Smooth muscle cell (in vitro differentiated cells): ENCODE data around the gene SEPTIN11. TPM values are rescaled to one million over a fixed set of nuclear protein-coding genes. Genes with fewer than 3 reads are reported as not detected.

ENCODE experiments used
- DNase-seq: peaks from one replicate; lab custom pipeline; 2025; ENCODE audit not compliant: unreplicated experiment; lab: John Stamatoyannopoulos, UW
- H2AFZ ChIP-seq: fragments of 200-600 bp; sonication (generic); 2 replicates; pipeline ENCODE4 v1.6.0; 2016; ENCODE audit warnings: antibody characterized with exemption, low read depth, mild to moderate bottlenecking
- H3F3A ChIP-seq: fragments of 200-600 bp; sonication (generic); 2 replicates; pipeline ENCODE4 v1.6.0; 2017; ENCODE audit warnings: antibody characterized with exemption, low read depth
- H3K27ac ChIP-seq: fragments of 200-600 bp; sonication (generic); 2 replicates; pipeline ENCODE4 v1.5.1; 2016; ENCODE audit warnings: low read depth, mild to moderate bottlenecking
- H3K27me3 ChIP-seq: fragments of 200-600 bp; sonication (generic); 2 replicates; pipeline ENCODE4 v1.6.1; 2016; ENCODE audit warnings: low read depth, mild to moderate bottlenecking
- H3K36me3 ChIP-seq: fragments of 200-600 bp; sonication (generic); 2 replicates; pipeline ENCODE4 v1.5.1; 2016; ENCODE audit warnings: low read depth
- H3K4me1 ChIP-seq: fragments of 200-600 bp; sonication (generic); 2 replicates; pipeline ENCODE4 v1.5.1; 2016; ENCODE audit warnings: low read depth
- H3K4me2 ChIP-seq: fragments of 200-600 bp; sonication (generic); 2 replicates; pipeline ENCODE4 v1.6.0; 2016; ENCODE audit warnings: mild to moderate bottlenecking
- H3K4me3 ChIP-seq: fragments of 200-600 bp; sonication (generic); 2 replicates; pipeline ENCODE4 v1.5.1; 2016; ENCODE audit warnings: mild to moderate bottlenecking
- H3K79me2 ChIP-seq: fragments of 200-600 bp; sonication (generic); 2 replicates; pipeline ENCODE4 v1.6.0; 2016; ENCODE audit warnings: low read depth, mild to moderate bottlenecking
- H3K9ac ChIP-seq: fragments of 200-600 bp; sonication (generic); 2 replicates; pipeline ENCODE4 v1.6.0; 2016; ENCODE audit warnings: low read depth
- H3K9me3 ChIP-seq: fragments of 200-600 bp; sonication (generic); replicated peaks from 2 replicates; pipeline ENCODE4 v1.5.1; 2016; ENCODE audit warnings: low read depth
- H4K20me1 ChIP-seq: fragments of 200-600 bp; sonication (generic); 2 replicates; pipeline ENCODE4 v1.6.0; 2016; ENCODE audit warnings: low read depth
- CTCF ChIP-seq: fragments of 200-600 bp; sonication (generic); IDR thresholded peaks from 2 replicates; pipeline ENCODE4 v1.5.1; 2017; ENCODE audit warnings: borderline replicate concordance, mild to moderate bottlenecking, antibody characterized with exemption; ENCODE audit not compliant: insufficient read depth, poor library complexity, severe bottlenecking
- WGBS: methylation state at CpG from one replicate; pipeline ENCODE4 v1.1.7; 2016; ENCODE audit warnings: low lambda C conversion rate; 5-methylcytosine and 5-hydroxymethylcytosine counted together
- polyA plus RNA-seq: library from polyadenylated mRNA; unstranded; fragments of >200 nt; fragmentation: Nextera tagmentation; extraction: Ambion mirVana; gene quantifications from 2 replicates; pipeline ENCODE4 v1.2.1, GENCODE V29; 2016
- total RNA-seq: library from RNA; depleted of rRNA; stranded (reverse); fragments of >200 nt; gene quantifications from 2 replicates; pipeline ENCODE4 v1.2.3, GENCODE V29; 2014

SEPTIN11 gene
- total and polyA plus RNA-seq, 2 experiments from 2014 or later: 157 to 244 TPM

GRCh38 chr4:76995776-76996175 lies 46.2 kb downstream of the SEPTIN11 start:
- no peaks in the 10 kb centered on the region for H4K20me1 ChIP-seq
- no peak overlapping the region for H2AFZ ChIP-seq
- H3K9me3 ChIP-seq: no peaks in the 10 kb centered on the region
- no peak for TF ChIP-seq CTCF
- H3F3A ChIP-seq: peaks cover 35% of the 10 kb centered on the region
- no peak overlapping the region for H3K9ac ChIP-seq
- peaks cover 81% of the 10 kb centered on the region for H3K79me2 ChIP-seq
- 100% methylated on average over 1 of the region's 1 CpG for WGBS
- H3K27me3 ChIP-seq: no peaks in the 10 kb centered on the region
- H3K27ac ChIP-seq: peak overlapping the region; percentile 4
- no peak overlapping the region for H3K4me2 ChIP-seq
- no peak overlapping the region for H3K4me3 ChIP-seq
- DNase-seq: no peak
- peaks cover 5% of the 10 kb centered on the region for H3K4me1 ChIP-seq
- peaks cover 25% of the 10 kb centered on the region for H3K36me3 ChIP-seq

- H4K20me1 ChIP-seq: no peaks in the 10 kb centered on the region
- no peaks in the 10 kb centered on the region for H3K9me3 ChIP-seq
- no peak for DNase-seq
- H3K4me1 ChIP-seq: peaks cover under 1% of the 10 kb centered on the region
- peaks cover 25% of the 10 kb centered on the region for H3K36me3 ChIP-seq
- H3F3A ChIP-seq: peaks cover 31% of the 10 kb centered on the region
- H3K4me2 ChIP-seq: no peak overlapping the region
- no peak overlapping the region for H3K4me3 ChIP-seq
- peaks cover 76% of the 10 kb centered on the region for H3K79me2 ChIP-seq
- H3K27me3 ChIP-seq: no peaks in the 10 kb centered on the region
- no peak overlapping the region for H3K9ac ChIP-seq
- TF ChIP-seq CTCF: no peak
- H3K27ac ChIP-seq: no peak overlapping the region
- no peak overlapping the region for H2AFZ ChIP-seq
- 94% methylated on average over 2 of the region's 2 CpGs for WGBS
Observed at GRCh38 chr4:76996445-76996844, 46.9 kb downstream of the SEPTIN11 start.

- DNase-seq: no peak
- peaks cover 30% of the 10 kb centered on the region for H3F3A ChIP-seq
- WGBS: 92% methylated on average over 1 of the region's 1 CpG
- no peaks in the 10 kb centered on the region for H3K27me3 ChIP-seq
- no peaks in the 10 kb centered on the region for H4K20me1 ChIP-seq
- H2AFZ ChIP-seq: no peak overlapping the region
- peaks cover 7% of the 10 kb centered on the region for H3K4me1 ChIP-seq
- no peak for TF ChIP-seq CTCF
- H3K4me2 ChIP-seq: no peak overlapping the region
- peaks cover 25% of the 10 kb centered on the region for H3K36me3 ChIP-seq
- no peak overlapping the region for H3K9ac ChIP-seq
- H3K9me3 ChIP-seq: no peaks in the 10 kb centered on the region
- H3K27ac ChIP-seq: no peak overlapping the region
- H3K4me3 ChIP-seq: no peak overlapping the region
- H3K79me2 ChIP-seq: peaks cover 70% of the 10 kb centered on the region
Observed at GRCh38 chr4:76997077-76997476, 47.5 kb downstream of the SEPTIN11 start.

- peaks cover 25% of the 10 kb centered on the region for H3K36me3 ChIP-seq
- no peak overlapping the region for H2AFZ ChIP-seq
- H3K27me3 ChIP-seq: no peaks in the 10 kb centered on the region
- no peaks in the 10 kb centered on the region for H4K20me1 ChIP-seq
- no peaks in the 10 kb centered on the region for H3K9me3 ChIP-seq
- no peak overlapping the region for H3K27ac ChIP-seq
- no peak for DNase-seq
- no peak overlapping the region for H3K9ac ChIP-seq
- H3K79me2 ChIP-seq: peaks cover 65% of the 10 kb centered on the region
- no peak for TF ChIP-seq CTCF
- H3K4me3 ChIP-seq: no peak overlapping the region
- WGBS: 87% methylated on average over 5 of the region's 5 CpGs
- peaks cover 30% of the 10 kb centered on the region for H3F3A ChIP-seq
- no peak overlapping the region for H3K4me2 ChIP-seq
- H3K4me1 ChIP-seq: peaks cover 12% of the 10 kb centered on the region
Observed at GRCh38 chr4:76997532-76997931, 48.0 kb downstream of the SEPTIN11 start.
